Measurements from ENCODE around the gene TMEM132C. TPM values are rescaled to one million over a fixed set of nuclear protein-coding genes. Genes with fewer than 3 reads are reported as not detected.

Gene TMEM132C
- total and polyA plus RNA-seq, 2 experiments from 2014 or later = 10.6 to 16.5 TPM

DNA sequence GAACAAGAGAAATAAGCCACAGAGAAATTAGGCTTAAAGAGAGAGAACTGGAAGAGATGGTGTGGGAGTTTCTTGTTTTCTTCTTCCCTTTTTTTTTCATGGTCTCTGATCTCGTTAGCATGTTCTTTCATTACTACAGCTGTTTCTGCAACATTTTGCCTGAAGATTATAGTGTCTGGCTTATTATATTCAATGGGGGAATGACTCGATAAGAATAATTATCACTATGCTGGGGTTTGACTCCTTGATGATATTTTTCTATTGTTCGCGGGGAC, 70.0 kb downstream of the TMEM132C start:
- no peaks in the 10 kb centered on the region for H3K9me2 ChIP-seq (replicated peaks; ENCODE audit: insufficient read depth)
- no peaks in the 10 kb centered on the region for H3K27me3 ChIP-seq
- H3K4me1 ChIP-seq (ENCODE audit: insufficient read depth) = peaks cover 35% of the 10 kb centered on the region
- DNase-seq (ENCODE audit: low spot score) = no peak
- H3K36me3 ChIP-seq (replicated peaks; ENCODE audit: insufficient read depth, low read depth) = no peaks in the 10 kb centered on the region
- H3K27ac ChIP-seq = peak overlapping the region; percentile 74
- H3K4me2 ChIP-seq = peak overlapping the region; percentile 69
- H2AFZ ChIP-seq = no peak overlapping the region
- H3K79me2 ChIP-seq = no peaks in the 10 kb centered on the region
- no peaks in the 10 kb centered on the region for H3K9me3 ChIP-seq (ENCODE audit: low read depth)
- 47% methylated on average over 4 of the region's 4 CpGs for WGBS (ENCODE audit: low lambda C conversion rate, missing lambda C conversion rate)
- TF ChIP-seq, protein P1, sequence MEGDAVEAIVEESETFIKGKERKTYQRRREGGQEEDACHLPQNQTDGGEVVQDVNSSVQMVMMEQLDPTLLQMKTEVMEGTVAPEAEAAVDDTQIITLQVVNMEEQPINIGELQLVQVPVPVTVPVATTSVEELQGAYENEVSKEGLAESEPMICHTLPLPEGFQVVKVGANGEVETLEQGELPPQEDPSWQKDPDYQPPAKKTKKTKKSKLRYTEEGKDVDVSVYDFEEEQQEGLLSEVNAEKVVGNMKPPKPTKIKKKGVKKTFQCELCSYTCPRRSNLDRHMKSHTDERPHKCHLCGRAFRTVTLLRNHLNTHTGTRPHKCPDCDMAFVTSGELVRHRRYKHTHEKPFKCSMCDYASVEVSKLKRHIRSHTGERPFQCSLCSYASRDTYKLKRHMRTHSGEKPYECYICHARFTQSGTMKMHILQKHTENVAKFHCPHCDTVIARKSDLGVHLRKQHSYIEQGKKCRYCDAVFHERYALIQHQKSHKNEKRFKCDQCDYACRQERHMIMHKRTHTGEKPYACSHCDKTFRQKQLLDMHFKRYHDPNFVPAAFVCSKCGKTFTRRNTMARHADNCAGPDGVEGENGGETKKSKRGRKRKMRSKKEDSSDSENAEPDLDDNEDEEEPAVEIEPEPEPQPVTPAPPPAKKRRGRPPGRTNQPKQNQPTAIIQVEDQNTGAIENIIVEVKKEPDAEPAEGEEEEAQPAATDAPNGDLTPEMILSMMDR (IDR thresholded peaks at IDR 0.05; ENCODE audit: poor library complexity) = no peak
- no peak for TF ChIP-seq EZH2phosphoT487 (IDR thresholded peaks at IDR 0.05; ENCODE audit: low read depth, severe bottlenecking, unreplicated experiment)
- TF ChIP-seq EZH2 (IDR thresholded peaks at IDR 0.05; ENCODE audit: borderline replicate concordance) = no peak
- no peak overlapping the region for H3K4me3 ChIP-seq
- no peaks in the 10 kb centered on the region for H4K20me1 ChIP-seq (ENCODE audit: insufficient read depth, poor library complexity, severe bottlenecking)

DNA sequence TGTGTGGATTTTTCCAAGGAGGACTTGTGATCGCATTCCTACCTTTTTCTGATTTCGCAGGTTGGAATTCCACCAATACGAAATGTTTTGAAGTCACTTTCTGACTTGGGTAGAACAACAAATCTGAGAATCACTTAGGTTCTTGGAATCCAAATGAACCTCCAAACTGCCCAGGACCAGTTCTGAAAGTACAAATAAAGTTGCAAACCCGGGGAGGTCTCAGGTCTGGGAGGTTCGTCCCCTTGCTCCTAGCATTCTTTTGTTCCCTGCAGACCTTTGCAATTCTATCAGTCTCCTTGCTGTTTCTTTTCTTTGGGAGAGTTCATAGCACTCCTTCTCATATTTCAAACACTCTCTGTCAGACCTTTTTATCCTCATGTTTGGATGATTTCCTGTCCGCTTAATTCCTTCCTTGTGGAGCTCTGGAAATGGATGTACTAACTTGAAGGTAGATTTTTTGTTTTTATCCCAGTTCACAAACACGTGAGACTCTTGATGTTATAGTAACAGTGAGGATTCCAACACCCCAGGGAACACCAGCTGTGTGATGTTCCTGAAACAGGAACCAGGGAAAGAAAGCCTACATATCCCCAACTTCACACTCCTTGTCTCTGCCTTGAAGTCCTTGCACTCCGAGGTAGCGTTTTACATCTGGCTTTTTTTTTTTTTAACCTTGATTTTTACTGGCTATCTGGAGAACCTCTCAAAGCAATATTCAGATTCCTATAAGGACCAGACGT, 70.6 kb downstream of the TMEM132C start:
- TF ChIP-seq, protein P1 (IDR thresholded peaks at IDR 0.05; ENCODE audit: poor library complexity) = no peak
- no peak for TF ChIP-seq EZH2phosphoT487 (IDR thresholded peaks at IDR 0.05; ENCODE audit: low read depth, severe bottlenecking, unreplicated experiment)
- no peak for TF ChIP-seq EZH2 (IDR thresholded peaks at IDR 0.05; ENCODE audit: borderline replicate concordance)
- Histone ChIP-seq H3K4me1 (ENCODE audit: insufficient read depth) (peaks cover 35% of the 10 kb centered on the region), H3K9me2 (replicated peaks; ENCODE audit: insufficient read depth) (no peaks in the 10 kb centered on the region), H3K9me3 (ENCODE audit: low read depth) (no peaks in the 10 kb centered on the region), H2AFZ (no peak overlapping the region), H3K36me3 (replicated peaks; ENCODE audit: insufficient read depth, low read depth) (no peaks in the 10 kb centered on the region), H3K27me3 (no peaks in the 10 kb centered on the region), H3K4me3 (no peak overlapping the region), H3K27ac (peak overlapping the region; percentile 74), H3K79me2 (no peaks in the 10 kb centered on the region), H4K20me1 (ENCODE audit: insufficient read depth, poor library complexity, severe bottlenecking) (no peaks in the 10 kb centered on the region), H3K4me2 (peak overlapping the region; percentile 69)
- no peak for DNase-seq (ENCODE audit: low spot score)
- WGBS (ENCODE audit: low lambda C conversion rate, missing lambda C conversion rate) = 12% methylated on average over 10 of the region's 10 CpGs

DNA sequence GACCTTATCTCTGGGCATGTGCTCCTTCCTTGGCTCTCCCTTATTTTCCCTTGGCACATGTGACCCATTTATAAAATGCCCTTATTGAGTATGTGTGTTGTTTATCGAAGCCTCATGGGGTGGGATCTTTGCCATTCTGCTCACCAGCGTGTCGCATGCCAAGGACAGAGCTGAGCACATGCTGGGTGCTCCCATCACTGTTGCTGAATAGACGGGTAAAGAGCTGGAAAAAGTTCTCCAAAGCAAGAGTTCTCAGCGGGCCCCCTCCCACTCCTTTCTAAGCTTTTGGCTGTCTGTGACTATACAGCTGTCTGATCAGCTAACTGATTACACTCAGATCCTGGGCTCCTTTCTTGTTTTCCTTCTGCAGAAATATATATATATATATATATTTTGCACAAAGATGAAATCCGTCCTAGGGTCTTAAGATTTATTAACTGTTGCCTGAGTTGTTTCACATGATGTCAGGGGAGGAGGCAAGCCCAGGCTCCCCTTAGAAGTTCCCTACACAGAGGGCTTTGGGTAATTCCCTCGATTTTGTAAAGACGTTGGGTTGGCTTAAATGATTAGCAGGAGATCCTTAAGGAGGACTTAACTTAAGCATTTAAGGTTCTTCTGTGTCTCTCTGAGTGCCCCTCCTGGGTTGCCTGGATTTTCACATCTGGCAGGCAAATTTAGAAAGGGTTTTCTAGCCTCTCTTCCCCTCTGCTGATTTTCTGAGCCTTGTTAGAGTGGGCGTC, 71.6 kb downstream of the TMEM132C start:
- no peaks in the 10 kb centered on the region for H3K9me2 ChIP-seq (replicated peaks; ENCODE audit: insufficient read depth)
- no peak overlapping the region for H3K4me3 ChIP-seq
- TF ChIP-seq EZH2phosphoT487 (IDR thresholded peaks at IDR 0.05; ENCODE audit: low read depth, severe bottlenecking, unreplicated experiment) (no peak), EZH2 (IDR thresholded peaks at IDR 0.05; ENCODE audit: borderline replicate concordance) (no peak)
- TF ChIP-seq, protein P1 (IDR thresholded peaks at IDR 0.05; ENCODE audit: poor library complexity) = no peak
- H2AFZ ChIP-seq = no peak overlapping the region
- H3K4me2 ChIP-seq = peak overlapping the region; percentile 69
- H3K27me3 ChIP-seq = no peaks in the 10 kb centered on the region
- no peaks in the 10 kb centered on the region for H3K9me3 ChIP-seq (ENCODE audit: low read depth)
- H3K4me1 ChIP-seq (ENCODE audit: insufficient read depth) = peaks cover 35% of the 10 kb centered on the region
- 13% methylated on average over 9 of the region's 9 CpGs for WGBS (ENCODE audit: low lambda C conversion rate, missing lambda C conversion rate)
- no peaks in the 10 kb centered on the region for H3K79me2 ChIP-seq
- H3K36me3 ChIP-seq (replicated peaks; ENCODE audit: insufficient read depth, low read depth) = no peaks in the 10 kb centered on the region
- DNase-seq (ENCODE audit: low spot score) = peak; percentile 26
- H4K20me1 ChIP-seq (ENCODE audit: insufficient read depth, poor library complexity, severe bottlenecking) = no peaks in the 10 kb centered on the region
- peak overlapping the region; percentile 74 for H3K27ac ChIP-seq
